ENCODE results near the gene NSF.

Gene NSF

DNA sequence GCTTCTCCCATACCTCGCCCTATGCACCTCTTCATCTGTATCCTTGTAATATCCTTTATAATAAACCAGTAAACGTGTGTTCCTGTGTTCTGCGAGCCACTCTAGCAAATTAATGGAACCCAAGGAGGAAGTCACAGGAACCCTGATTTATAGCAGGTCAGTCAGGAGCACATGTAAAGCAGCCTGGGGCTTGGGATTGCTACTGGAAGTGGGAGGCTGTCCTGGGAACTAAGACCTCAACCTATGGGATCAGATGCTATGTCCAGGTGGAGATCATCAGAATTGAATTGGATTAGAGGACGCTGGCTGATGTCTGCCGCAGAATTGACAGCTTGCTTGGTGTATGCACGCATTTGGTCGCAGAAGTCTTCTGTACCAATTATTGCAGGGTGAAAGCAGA lies 212.3 kb downstream of the NSF start:
- DNase-seq (ENCODE audit: low spot score), result no peak

- no peak for DNase-seq (ENCODE audit: low spot score)
Observed at GRCh38 chr17:46803544-46803943, 213.1 kb downstream of the NSF start.

GRCh38 chr17:46805771-46806170 lies 215.3 kb downstream of the NSF start:
- no peak for DNase-seq (ENCODE audit: low spot score)

Data from cerebellar cortex (tissue), 1 donor.